Loucy (cell line): Measurements from ENCODE around the gene SASH1.

Experiments used
- H2AFZ ChIP-seq: fragments of 200-600 bp; sonication (generic); 2 replicates; pipeline ENCODE4 v1.6.0; 2016; ENCODE audit warnings: antibody characterized with exemption, mild to moderate bottlenecking, low read length, moderate library complexity
- H3F3A ChIP-seq: fragments of 200-600 bp; 2 replicates; pipeline ENCODE4 v1.6.0; 2016; ENCODE audit warnings: antibody characterized with exemption, low read depth, mild to moderate bottlenecking
- H3K27me3 ChIP-seq: fragments of 200-600 bp; sonication (generic); 2 replicates; pipeline ENCODE4 v1.6.1; 2014; ENCODE audit warnings: low read length, mild to moderate bottlenecking; ENCODE audit not compliant: insufficient read depth, poor library complexity, severe bottlenecking
- H3K36me3 ChIP-seq: fragments of 200-600 bp; sonication (generic); 2 replicates; pipeline ENCODE4 v1.6.1; 2016; ENCODE audit warnings: low read length; ENCODE audit not compliant: insufficient read depth
- H3K4me1 ChIP-seq: fragments of 200-600 bp; sonication (generic); 2 replicates; pipeline ENCODE4 v1.5.1; 2014; ENCODE audit warnings: low read length, mild to moderate bottlenecking; ENCODE audit not compliant: insufficient read depth, poor library complexity, severe bottlenecking
- H3K4me2 ChIP-seq: fragments of 200-600 bp; sonication (generic); 2 replicates; pipeline ENCODE4 v1.6.0; 2014; ENCODE audit warnings: antibody characterized with exemption, low read length, low read depth, mild to moderate bottlenecking; ENCODE audit not compliant: poor library complexity, severe bottlenecking
- H3K4me3 ChIP-seq: fragments of 200-600 bp; sonication (generic); 2 replicates; pipeline ENCODE4 v1.5.1; 2014; ENCODE audit warnings: low read length, mild to moderate bottlenecking, mixed read lengths; ENCODE audit not compliant: poor library complexity, severe bottlenecking
- H3K79me2 ChIP-seq: fragments of 200-600 bp; sonication (generic); 2 replicates; pipeline ENCODE4 v1.6.1; 2014; ENCODE audit warnings: low read length; ENCODE audit not compliant: insufficient read depth
- H3K9ac ChIP-seq: fragments of 200-600 bp; sonication (generic); 2 replicates; pipeline ENCODE4 v1.6.0; 2014; ENCODE audit warnings: mild to moderate bottlenecking, low read depth, low read length, moderate library complexity; ENCODE audit not compliant: poor library complexity, severe bottlenecking
- H3K9me2 ChIP-seq: fragments of 200-600 bp; sonication (generic); replicated peaks from 2 replicates; pipeline ENCODE4 v1.6.1; 2016; ENCODE audit warnings: low read depth, low read length, mixed read lengths
- H3K9me3 ChIP-seq: fragments of 200-600 bp; sonication (generic); 2 replicates; pipeline ENCODE4 v1.6.1; 2014; ENCODE audit warnings: mild to moderate bottlenecking, antibody characterized with exemption, low read length, low read depth; ENCODE audit not compliant: insufficient read depth
- H4K20me1 ChIP-seq: fragments of 200-600 bp; sonication (generic); 2 replicates; pipeline ENCODE4 v1.6.0; 2014; ENCODE audit warnings: antibody characterized with exemption, low read length, mild to moderate bottlenecking; ENCODE audit not compliant: insufficient read depth, poor library complexity, severe bottlenecking
- CTCF ChIP-seq: fragments of 200-600 bp; sonication (generic); conservative IDR thresholded peaks from 2 replicates; pipeline ENCODE4 v1.5.1; 2014; ENCODE audit warnings: mild to moderate bottlenecking, antibody characterized with exemption, low read length
- EZH2phosphoT487 ChIP-seq: fragments of 200-600 bp; IDR thresholded peaks from 2 replicates; pipeline ENCODE4 v1.6.1; 2018; ENCODE audit warnings: antibody characterized with exemption, mild to moderate bottlenecking, moderate library complexity, borderline replicate concordance

The SASH1 gene

GRCh38 chr6:148347441-148348054, 4.9 kb downstream of the SASH1 start:
- no peaks in the 10 kb centered on the region for H4K20me1 ChIP-seq
- no peaks in the 10 kb centered on the region for H3K27me3 ChIP-seq
- H3K9me2 ChIP-seq: no peaks in the 10 kb centered on the region
- H3K36me3 ChIP-seq: no peaks in the 10 kb centered on the region
- H3F3A ChIP-seq: no peaks in the 10 kb centered on the region
- H2AFZ ChIP-seq: no peak overlapping the region
- TF ChIP-seq CTCF (no peak), EZH2phosphoT487 (no peak)
- no peak overlapping the region for H3K9ac ChIP-seq
- no peaks in the 10 kb centered on the region for H3K9me3 ChIP-seq
- H3K4me1 ChIP-seq: no peaks in the 10 kb centered on the region
- H3K4me3 ChIP-seq: no peak overlapping the region
- no peak overlapping the region for H3K4me2 ChIP-seq
- H3K79me2 ChIP-seq: no peaks in the 10 kb centered on the region

- Histone ChIP-seq H3K4me1 (no peaks in the 10 kb centered on the region), H3F3A (no peaks in the 10 kb centered on the region), H3K4me2 (no peak overlapping the region), H3K9me3 (no peaks in the 10 kb centered on the region), H3K9ac (no peak overlapping the region), H4K20me1 (no peaks in the 10 kb centered on the region), H3K36me3 (no peaks in the 10 kb centered on the region), H3K4me3 (no peak overlapping the region), H3K79me2 (no peaks in the 10 kb centered on the region), H3K9me2 (no peaks in the 10 kb centered on the region), H3K27me3 (no peaks in the 10 kb centered on the region), H2AFZ (no peak overlapping the region)
- TF ChIP-seq EZH2phosphoT487 (no peak), CTCF (no peak)
These were observed 5.7 kb downstream of the SASH1 start for GRCh38 chr6:148348335-148348734.

- Histone ChIP-seq H3K27me3 (no peaks in the 10 kb centered on the region), H2AFZ (no peak overlapping the region), H3K36me3 (no peaks in the 10 kb centered on the region), H4K20me1 (no peaks in the 10 kb centered on the region), H3K79me2 (no peaks in the 10 kb centered on the region), H3F3A (no peaks in the 10 kb centered on the region), H3K4me2 (no peak overlapping the region), H3K9ac (no peak overlapping the region), H3K4me1 (no peaks in the 10 kb centered on the region), H3K9me3 (no peaks in the 10 kb centered on the region), H3K9me2 (no peaks in the 10 kb centered on the region), H3K4me3 (no peak overlapping the region)
- no peak for TF ChIP-seq EZH2phosphoT487
- TF ChIP-seq CTCF: no peak
These were observed 6.1 kb downstream of the SASH1 start for GRCh38 chr6:148348778-148349177.
